ENCODE results near the gene FBXL3.

GRCh38 chr13:76982061-76982460 is 44.9 kb downstream of the FBXL3 start:
- no peak for TF ChIP-seq POLR2A (IDR thresholded peaks at IDR 0.05; ENCODE audit: low read depth, low read length)
- no peak for TF ChIP-seq TAF1 (IDR thresholded peaks at IDR 0.05; ENCODE audit: borderline replicate concordance, low read depth, low read length)

All from GM12892 (cell line).